Dermis microvascular lymphatic vessel endothelial cell (primary cell): ENCODE data around the gene HEATR5A. TPM values are rescaled to one million over a fixed set of nuclear protein-coding genes. Genes with fewer than 3 reads are reported as not detected.
"Not testable (repeated sequence)": the region's sequence is repeated elsewhere in the genome, so short reads cannot be mapped to it uniquely, and the experiment has no call there.

Experiments
- DNase-seq, 2 donors: peaks; one replicate each; pipeline versions ENCODE4 v3.0.0 to v3.0.0-alpha.2; 2010; ENCODE audit warnings: low read depth in 2 of 2
- total RNA-seq: library from RNA; depleted of rRNA; stranded (reverse); fragments of >200 nt; gene quantifications from 2 replicates; pipeline ENCODE4 v1.2.1, GENCODE V29; 2014

Gene HEATR5A
- 28.8 and 29.0 TPM in 2 replicates for total RNA-seq

- peak; percentile 85 to 96 for DNase-seq
These were observed at the start of gene HEATR5A for GRCh38 chr14:31420319-31421111. TSS of gene HEATR5A (minus strand) at chr14:31420550. CDS start at chr14:31402975, 17,575 bp downstream.

- DNase-seq, result no peak
These were observed 46.2 kb upstream of the HEATR5A start for GRCh38 chr14:31466554-31466953.

GRCh38 chr14:31465111-31465510 is 44.8 kb upstream of the HEATR5A start:
- DNase-seq, result no peak

GRCh38 chr14:31462450-31462849 is 42.1 kb upstream of the HEATR5A start:
- DNase-seq, result not testable (repeated sequence)

GRCh38 chr14:31461545-31461944 is 41.2 kb upstream of the HEATR5A start:
- DNase-seq, result no peak

GRCh38 chr14:31457665-31458659 is 37.6 kb upstream of the HEATR5A start:
- DNase-seq, result no peak

GRCh38 chr14:31456841-31457664 is 36.7 kb upstream of the HEATR5A start, which contains the start of gene DTD2:
TSS of gene DTD2 (minus strand) at chr14:31457506. CDS start at chr14:31457393, 113 bp downstream.
- peak; percentile 82 to 95 for DNase-seq

- DNase-seq, result peak; percentile 31 to 53
These were observed 29.7 kb upstream of the HEATR5A start for GRCh38 chr14:31449971-31450610.

- no peak for DNase-seq
These were observed 28.8 kb upstream of the HEATR5A start for GRCh38 chr14:31449136-31449535.

- no peak for DNase-seq
These were observed 25.4 kb upstream of the HEATR5A start for GRCh38 chr14:31445703-31446102.

GRCh38 chr14:31442284-31442683 is 21.9 kb upstream of the HEATR5A start:
- DNase-seq, result no peak

- DNase-seq, result no peak
These were observed 21.1 kb upstream of the HEATR5A start for GRCh38 chr14:31441273-31442111.

- DNase-seq, result no peak
These were observed 19.9 kb upstream of the HEATR5A start for GRCh38 chr14:31440280-31440679.

GRCh38 chr14:31439561-31439960 is 19.2 kb upstream of the HEATR5A start:
- no peak for DNase-seq

GRCh38 chr14:31437045-31437691 is 16.8 kb upstream of the HEATR5A start:
- not testable (repeated sequence) for DNase-seq

GRCh38 chr14:31435276-31435675 is 14.9 kb upstream of the HEATR5A start:
- DNase-seq, result no peak

GRCh38 chr14:31430634-31431264 is 10.4 kb upstream of the HEATR5A start:
- DNase-seq, result no peak

- DNase-seq, result no peak
These were observed 9.4 kb upstream of the HEATR5A start for GRCh38 chr14:31429791-31430190.

- no peak for DNase-seq
These were observed 7.7 kb upstream of the HEATR5A start for GRCh38 chr14:31428011-31428410.
